ENCODE results near the gene CHM. TPM values are rescaled to one million over a fixed set of nuclear protein-coding genes. Genes with fewer than 3 reads are reported as not detected.

Gene CHM
- total RNA-seq, 2 donors from 2014 or later = 13.8 to 17.5 TPM

Small RNA genes lying within 50 kb of the gene (microRNA-seq; reads per million reads assigned to microRNA genes)
- 0 reads per million in 2 donors for gene MIR1321
- gene MIR361 = 2,412 to 3,733 reads per million in 2 donors

Other genes starting within 250 kb of the CHM start
- gene DACH2, start 100.9 kb upstream of the CHM start, total RNA-seq = not detected